Fibroblast of upper back skin (primary cell): ENCODE data around the gene TMPRSS4.

Experiments used
- DNase-seq: peaks from one replicate; pipeline ENCODE4 v3.0.0-alpha.2; 2013

The TMPRSS4 gene

GRCh38 chr11:118108513-118108912 is 31.6 kb downstream of the TMPRSS4 start:
- no peak for DNase-seq

DNA sequence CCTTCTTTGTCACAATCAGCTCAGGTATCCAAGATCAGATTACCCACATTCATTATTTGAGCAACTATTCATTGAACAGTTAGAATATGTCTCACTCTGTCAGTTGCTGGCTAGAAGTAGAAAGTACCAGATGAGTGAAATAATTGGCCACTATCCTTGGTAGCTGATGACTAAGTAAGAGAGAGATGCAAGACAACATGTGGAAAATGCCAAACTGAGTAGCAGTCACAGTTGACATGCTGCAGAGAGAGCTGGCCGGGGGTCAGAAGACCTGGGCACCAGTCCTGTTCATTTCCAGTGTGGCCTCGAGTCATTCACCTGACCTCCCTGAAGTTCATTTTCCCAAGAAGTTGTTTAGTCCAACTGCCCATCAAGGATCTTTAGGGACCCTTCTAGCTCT is 32.4 kb downstream of the TMPRSS4 start:
- DNase-seq = peak; percentile 9

DNA sequence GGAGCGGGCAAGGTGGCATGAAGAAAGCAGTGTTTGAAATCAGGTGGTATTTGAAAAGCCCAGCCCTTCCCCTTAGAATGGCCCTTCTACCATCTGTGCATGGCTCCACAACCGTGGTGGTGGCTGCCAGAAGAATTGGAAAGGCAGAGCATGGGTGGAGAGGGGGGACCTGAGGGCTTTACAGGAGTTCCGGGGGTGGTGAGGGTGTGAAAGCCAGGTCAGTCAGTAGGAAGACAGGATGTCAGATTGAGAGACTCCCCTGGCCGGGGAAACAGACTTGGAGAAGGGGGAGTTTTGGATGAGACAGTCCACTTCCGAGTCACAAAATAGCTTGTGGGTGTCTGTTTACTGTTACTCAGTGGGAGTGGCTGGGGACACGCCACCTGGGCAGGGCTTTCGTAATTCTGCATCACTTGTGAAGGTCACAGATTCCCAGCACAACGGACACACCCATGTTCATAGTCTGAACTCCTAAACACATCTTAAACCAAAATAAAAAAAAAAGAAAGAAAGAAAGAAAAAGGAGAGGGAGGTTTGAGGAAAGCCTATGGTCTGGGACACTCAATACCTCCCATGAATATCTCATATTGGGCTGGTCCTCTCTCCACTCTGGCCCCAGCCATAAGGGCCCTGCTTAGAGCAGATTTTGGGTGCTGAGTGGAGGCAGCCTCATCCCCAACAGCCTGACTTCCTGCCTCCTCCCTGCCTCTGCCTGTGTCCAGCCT is 34.3 kb downstream of the TMPRSS4 start:
- DNase-seq = no peak

DNA sequence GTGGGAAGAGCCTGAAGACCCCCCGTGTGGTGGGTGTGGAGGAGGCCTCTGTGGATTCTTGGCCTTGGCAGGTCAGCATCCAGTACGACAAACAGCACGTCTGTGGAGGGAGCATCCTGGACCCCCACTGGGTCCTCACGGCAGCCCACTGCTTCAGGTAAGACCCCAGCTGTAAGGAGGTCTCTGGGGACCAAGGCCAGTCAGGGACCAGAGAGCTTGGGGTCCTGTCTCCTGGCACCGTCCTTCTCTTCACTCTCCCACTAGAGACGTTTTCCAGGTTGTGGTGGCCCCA is 34.8 kb downstream of the TMPRSS4 start:
- no peak for DNase-seq

DNA sequence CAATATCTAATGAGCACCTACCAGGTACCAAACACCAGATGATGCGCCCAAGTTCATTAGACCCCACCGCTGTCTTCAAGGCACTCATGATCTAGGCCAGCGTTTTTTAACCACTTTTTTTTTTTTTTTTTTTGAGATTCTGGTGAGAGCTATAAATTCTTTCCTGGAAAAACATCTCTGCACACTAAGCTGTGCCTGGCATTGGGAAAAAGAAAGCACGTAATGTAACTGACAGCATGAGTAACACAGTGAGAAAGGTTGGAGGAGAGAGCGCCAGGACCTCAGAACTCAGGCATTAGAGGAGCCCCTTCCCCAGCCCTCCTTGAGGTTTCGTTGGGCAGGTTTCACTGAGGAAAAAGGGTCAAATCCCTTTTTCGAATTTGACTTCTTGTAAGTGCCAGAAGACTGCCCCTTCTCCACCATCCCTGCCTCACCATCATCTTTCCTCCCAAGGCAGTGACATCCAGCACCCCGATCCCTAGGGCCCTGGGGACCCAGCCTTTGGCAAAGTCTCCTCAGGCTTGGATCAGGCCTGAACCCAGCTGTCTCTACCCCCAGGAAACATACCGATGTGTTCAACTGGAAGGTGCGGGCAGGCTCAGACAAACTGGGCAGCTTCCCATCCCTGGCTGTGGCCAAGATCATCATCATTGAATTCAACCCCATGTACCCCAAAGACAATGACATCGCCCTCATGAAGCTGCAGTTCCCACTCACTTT is 36.0 kb downstream of the TMPRSS4 start:
- no peak for DNase-seq

GRCh38 chr11:118114266-118114665 is 37.4 kb downstream of the TMPRSS4 start:
- DNase-seq = no peak

DNA sequence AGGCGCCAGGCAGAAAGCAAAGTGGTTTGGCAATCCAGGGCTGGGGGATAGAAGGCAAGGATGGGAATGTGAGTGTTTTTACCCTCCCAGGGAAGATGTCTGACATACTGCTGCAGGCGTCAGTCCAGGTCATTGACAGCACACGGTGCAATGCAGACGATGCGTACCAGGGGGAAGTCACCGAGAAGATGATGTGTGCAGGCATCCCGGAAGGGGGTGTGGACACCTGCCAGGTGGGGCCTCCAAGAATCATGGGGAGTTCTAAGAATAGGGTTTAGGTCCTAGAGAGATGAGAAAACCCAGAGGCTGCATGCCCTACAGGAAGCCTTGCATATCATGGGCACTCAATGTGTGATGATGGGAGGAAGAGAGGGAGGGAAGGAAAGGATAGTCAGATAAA is 38.2 kb downstream of the TMPRSS4 start:
- no peak for DNase-seq

DNA sequence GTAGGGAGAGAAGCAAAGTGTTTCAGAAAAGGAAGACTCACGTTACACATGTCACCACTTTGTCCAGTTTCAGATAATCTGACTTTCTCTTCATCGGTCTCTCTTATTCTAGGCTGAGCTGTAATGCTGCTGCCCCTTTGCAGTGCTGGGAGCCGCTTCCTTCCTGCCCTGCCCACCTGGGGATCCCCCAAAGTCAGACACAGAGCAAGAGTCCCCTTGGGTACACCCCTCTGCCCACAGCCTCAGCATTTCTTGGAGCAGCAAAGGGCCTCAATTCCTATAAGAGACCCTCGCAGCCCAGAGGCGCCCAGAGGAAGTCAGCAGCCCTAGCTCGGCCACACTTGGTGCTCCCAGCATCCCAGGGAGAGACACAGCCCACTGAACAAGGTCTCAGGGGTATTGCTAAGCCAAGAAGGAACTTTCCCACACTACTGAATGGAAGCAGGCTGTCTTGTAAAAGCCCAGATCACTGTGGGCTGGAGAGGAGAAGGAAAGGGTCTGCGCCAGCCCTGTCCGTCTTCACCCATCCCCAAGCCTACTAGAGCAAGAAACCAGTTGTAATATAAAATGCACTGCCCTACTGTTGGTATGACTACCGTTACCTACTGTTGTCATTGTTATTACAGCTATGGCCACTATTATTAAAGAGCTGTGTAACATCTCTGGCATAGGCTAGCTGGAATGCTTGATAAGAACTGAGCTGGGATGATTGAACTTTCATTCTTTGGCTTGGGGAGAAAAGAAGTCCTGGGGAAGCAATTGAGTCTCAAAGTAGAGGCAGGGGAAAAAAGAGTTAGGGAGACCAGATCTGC is 41.1 kb downstream of the TMPRSS4 start:
- no peak for DNase-seq

- no peak for DNase-seq
Observed at GRCh38 chr11:118120793-118121192, 43.9 kb downstream of the TMPRSS4 start.

DNA sequence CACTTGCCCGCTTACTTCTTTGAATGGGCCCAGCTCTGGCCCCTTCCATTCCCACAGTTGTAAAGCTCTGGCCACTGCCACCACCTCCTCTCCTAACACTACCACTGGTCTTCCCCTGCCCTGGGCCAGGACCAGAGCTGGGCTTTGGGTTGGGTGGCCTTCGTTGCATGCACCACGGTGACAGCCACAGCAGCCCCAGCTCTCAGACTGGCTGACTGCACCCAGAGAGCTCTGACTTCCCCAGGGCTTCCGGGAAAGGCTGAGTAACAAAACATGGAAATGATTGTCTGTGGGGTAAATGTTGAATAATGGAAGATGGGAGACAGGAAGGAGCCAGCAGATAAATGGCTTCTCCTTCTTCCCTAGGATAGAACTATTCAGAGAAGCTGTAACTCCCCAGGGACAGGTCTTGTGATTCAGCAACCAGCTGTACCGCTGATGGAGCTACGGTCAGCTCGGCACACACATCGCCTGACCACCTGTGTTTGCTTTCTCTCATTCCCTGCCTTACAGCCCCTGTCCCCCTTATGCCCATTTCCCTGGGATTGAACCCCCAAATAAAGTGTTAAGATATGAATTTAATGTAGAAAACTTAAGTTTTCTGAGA is 48.2 kb downstream of the TMPRSS4 start:
- DNase-seq = peak; percentile 3

DNA sequence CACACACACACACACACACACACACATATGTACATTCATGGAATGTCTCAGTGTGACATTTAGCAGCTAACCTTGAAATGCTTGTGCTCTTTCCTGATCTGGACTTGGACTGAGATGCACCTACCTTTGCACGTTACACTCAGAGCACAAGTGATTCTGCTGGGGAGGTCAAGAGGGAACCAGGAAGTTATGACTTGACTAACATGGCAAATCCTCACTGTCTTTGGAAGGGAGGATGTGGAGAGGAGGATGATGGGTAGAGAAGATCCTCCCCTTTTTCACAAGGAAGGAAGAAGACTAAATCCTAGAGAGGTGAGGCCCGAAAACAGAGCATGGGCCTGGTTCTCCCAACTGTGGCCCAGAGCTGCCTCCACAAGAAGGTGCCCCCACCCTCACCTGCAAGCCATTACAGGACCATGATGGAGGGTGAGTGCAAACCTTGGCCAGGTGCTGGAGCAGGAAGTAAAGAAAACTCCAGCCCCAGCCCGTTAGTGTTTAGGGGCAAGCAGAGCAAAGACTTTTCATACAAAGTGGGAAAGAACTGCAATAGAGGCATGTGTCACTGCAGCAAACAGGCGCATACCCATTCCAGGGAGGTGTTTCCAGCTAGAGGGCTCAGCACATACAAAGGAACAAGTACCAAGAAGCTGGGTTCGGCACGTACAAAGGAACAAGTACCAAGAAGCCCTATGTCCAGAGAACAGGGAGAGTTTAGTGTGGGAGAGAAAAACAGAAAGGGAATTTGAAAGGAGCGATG is 49.4 kb downstream of the TMPRSS4 start:
- DNase-seq = no peak

DNA sequence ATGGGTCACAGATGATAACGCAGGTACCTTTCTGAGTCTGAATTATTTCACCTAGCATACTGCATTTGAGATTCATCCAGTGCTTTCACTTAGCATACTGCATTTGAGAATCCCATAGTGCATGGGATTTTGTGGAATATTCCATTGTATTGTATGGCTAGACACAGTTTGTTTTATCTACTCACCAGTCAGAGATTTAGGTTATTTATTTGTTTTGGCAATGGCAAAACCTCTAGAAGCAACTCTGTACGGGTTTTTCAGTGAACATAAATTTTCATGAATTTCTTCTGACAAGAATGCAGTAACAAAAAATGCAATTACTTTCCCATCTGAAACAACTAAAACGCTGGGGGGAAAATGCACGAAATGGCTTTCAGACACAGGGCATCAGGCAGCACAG is 51.4 kb downstream of the TMPRSS4 start:
- DNase-seq = no peak

DNA sequence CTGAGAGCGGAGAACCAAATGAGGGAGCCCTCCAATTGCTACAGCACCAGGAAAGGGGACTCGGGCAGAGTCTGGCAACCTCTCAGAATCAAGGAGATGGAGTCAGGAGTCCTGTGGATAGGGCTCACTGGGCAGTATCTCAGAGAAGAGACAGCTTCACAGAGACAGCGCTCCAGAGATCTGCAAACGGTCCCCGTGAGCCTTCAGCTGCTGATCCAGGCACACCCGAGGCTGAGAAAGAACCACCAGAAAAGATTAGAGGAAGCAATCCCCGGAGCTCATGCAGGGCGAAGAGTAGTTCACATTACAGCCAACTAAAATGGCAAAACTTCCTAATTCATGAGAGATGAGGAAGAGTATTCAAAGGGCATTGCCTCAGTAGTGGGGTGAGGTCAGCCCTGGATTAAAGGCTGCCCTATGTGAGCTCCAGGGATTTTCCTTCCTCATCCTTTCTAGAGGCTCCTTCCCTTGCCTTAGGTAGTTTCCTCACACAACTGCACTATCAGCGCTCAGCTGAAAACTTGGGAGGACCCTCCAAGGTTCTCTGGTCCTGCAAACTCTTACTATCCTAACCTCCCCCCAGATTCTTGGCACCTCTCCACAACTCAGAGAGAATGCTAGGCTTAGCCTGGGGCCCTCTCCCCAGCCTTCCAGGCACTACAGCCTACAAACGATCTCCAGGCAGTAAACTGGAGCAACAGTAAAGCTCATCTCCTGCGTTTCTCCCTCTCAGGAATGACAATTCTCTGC is 52.0 kb downstream of the TMPRSS4 start:
- DNase-seq = no peak

DNA sequence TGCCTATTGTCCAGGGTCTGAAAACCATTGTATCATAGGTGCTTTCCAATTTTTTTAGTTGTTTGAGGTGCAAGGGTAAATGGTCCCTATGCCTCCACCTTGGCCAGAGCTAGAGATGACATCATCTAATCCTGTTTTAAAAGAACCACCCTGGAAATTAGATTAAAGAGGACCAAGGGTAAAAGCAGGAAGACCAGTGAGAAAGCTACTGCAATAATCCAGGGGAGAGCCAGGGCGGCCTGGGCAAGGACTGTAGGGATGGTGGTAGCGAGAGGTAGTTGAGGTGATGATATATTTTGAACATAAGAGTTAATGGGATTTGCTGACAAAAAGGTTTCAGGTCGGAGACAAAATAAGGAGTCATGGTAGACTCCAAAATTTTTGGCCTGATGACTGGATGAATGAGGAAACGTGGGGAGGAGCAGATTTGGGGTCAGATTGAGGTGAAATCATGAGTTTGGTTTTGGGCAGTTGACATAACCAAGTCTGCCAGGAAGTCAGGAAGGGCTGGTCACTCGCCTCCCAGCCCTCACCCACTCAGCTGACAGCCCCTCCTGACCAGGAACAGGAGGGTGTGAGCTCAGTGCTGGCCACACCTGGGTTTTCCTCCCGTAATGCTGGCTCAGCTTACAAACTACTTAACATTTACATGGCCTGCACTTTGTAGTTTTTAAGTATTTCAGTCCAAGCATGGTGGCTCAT is 52.7 kb downstream of the TMPRSS4 start:
- no peak for DNase-seq

GRCh38 chr11:118132385-118133151 is 55.7 kb downstream of the TMPRSS4 start:
- DNase-seq = no peak

- no peak for DNase-seq
Observed at GRCh38 chr11:118133816-118134215, 56.9 kb downstream of the TMPRSS4 start.

DNA sequence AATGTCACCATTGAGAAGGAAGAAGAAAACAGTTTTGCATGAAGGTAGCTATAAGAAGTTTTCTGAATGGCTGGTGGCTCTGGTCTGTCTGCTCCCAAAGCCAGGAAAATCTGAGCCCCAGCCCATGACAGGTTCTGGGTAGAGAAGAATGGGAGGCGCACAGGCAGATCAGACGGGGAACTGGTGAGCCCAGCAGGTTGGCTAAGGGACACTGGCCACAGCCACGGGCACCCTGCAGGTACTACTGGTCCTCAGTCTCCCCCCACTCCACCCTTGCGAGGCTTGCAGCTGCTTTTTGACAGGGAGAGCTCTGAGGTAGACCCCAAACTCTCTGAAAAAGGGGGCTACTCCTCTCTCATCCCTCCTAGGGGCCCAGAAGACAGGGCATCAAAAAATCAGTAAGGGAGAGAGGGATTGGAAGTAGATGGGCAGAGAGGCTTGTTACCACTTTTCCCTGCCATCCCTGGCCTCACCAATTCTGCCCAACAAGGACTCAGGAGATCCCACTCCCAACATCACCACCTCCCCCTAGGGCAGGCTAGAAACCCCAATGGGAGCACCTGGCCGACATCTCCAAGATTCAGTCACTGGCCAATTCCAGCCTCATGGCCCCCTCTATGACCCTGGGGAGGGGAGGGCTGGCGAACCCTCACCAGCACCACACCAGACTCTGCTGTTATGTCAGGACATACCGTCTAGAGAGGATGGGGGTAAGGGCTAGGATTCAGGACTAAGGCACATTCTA is 58.3 kb downstream of the TMPRSS4 start:
- no peak for DNase-seq

- DNase-seq = no peak
Observed at GRCh38 chr11:118135796-118136165, 58.9 kb downstream of the TMPRSS4 start.

GRCh38 chr11:118136341-118136740 is 59.5 kb downstream of the TMPRSS4 start:
- no peak for DNase-seq

GRCh38 chr11:118136801-118137200 is 59.9 kb downstream of the TMPRSS4 start:
- DNase-seq = no peak
